GM10847 (cell line): ENCODE measurements around the gene AGA.

Source experiments
- POLR2A ChIP-seq: IDR thresholded peaks from 2 replicates; pipeline ENCODE4 v1.6.1; 2011; ENCODE audit not compliant: insufficient read length; ENCODE audit errors: extremely low read depth

Gene AGA

GRCh38 chr4:177410566-177410965, 31.7 kb downstream of the AGA start:
- TF ChIP-seq POLR2A = no peak

GRCh38 chr4:177408023-177408422, 34.2 kb downstream of the AGA start:
- TF ChIP-seq POLR2A = no peak

- no peak for TF ChIP-seq POLR2A
Observed at GRCh38 chr4:177405508-177405907, 36.7 kb downstream of the AGA start.

- TF ChIP-seq POLR2A = no peak
Observed at GRCh38 chr4:177404986-177405385, 37.3 kb downstream of the AGA start.

GRCh38 chr4:177404342-177404741, 37.9 kb downstream of the AGA start:
- no peak for TF ChIP-seq POLR2A

- no peak for TF ChIP-seq POLR2A
Observed at GRCh38 chr4:177403746-177404145, 38.5 kb downstream of the AGA start.

GRCh38 chr4:177401658-177402273, 40.5 kb downstream of the AGA start:
- TF ChIP-seq POLR2A = no peak

GRCh38 chr4:177400030-177400429, 42.2 kb downstream of the AGA start:
- no peak for TF ChIP-seq POLR2A

GRCh38 chr4:177396352-177396751, 45.9 kb downstream of the AGA start:
- no peak for TF ChIP-seq POLR2A

GRCh38 chr4:177393236-177393635, 49.0 kb downstream of the AGA start:
- TF ChIP-seq POLR2A = no peak

- TF ChIP-seq POLR2A = no peak
Observed at GRCh38 chr4:177391953-177392352, 50.3 kb downstream of the AGA start.

- no peak for TF ChIP-seq POLR2A
Observed at GRCh38 chr4:177391287-177391686, 51.0 kb downstream of the AGA start.

GRCh38 chr4:177386278-177386815, 55.9 kb downstream of the AGA start:
- TF ChIP-seq POLR2A = no peak

GRCh38 chr4:177385576-177386277, 56.5 kb downstream of the AGA start:
- no peak for TF ChIP-seq POLR2A

- no peak for TF ChIP-seq POLR2A
Observed at GRCh38 chr4:177384856-177385397, 57.3 kb downstream of the AGA start.

- TF ChIP-seq POLR2A = no peak
Observed at GRCh38 chr4:177381762-177382310, 60.4 kb downstream of the AGA start.
